Caco-2 (cell line): Measurements from ENCODE around the gene SMARCD2. TPM values are rescaled to one million over a fixed set of nuclear protein-coding genes. Genes with fewer than 3 reads are reported as not detected.
"Not testable (repeated sequence)": the region's sequence is repeated elsewhere in the genome, so short reads cannot be mapped to it uniquely, and the experiment has no call there.

ENCODE experiments used
- BruUV-seq: library from RNA; stranded (reverse); fragments of 400-500 nt; replicated peaks from 2 replicates; lab custom pipeline; 2021; lab: Mats Ljungman, UMichigan
- CTCF ChIA-PET: fragments of 300-600 bp; sonication (Branson Sonifier 250); formaldehyde crosslinking; loops from one replicate; lab custom pipeline; 2022; ENCODE audit warnings: antibody characterized with exemption; lab: Charles Lee
- POLR2A ChIA-PET: fragments of 300-600 bp; sonication (Branson Sonifier 250); formaldehyde crosslinking; loops from one replicate; lab custom pipeline; 2022; ENCODE audit warnings: antibody characterized with exemption; lab: Charles Lee
- DNase-seq, 2 experiments: peaks; one replicate each; pipeline versions ENCODE4 v3.0.0 to v3.0.0-alpha.2; 2020 to 2022
- H3K27me3 ChIP-seq: replicated peaks from 2 replicates; pipeline ENCODE4 v1.6.0; 2011; ENCODE audit warnings: low read length; ENCODE audit not compliant: control insufficient read depth, insufficient read depth
- H3K36me3 ChIP-seq: 2 replicates; pipeline ENCODE4 v1.5.1; 2011; ENCODE audit warnings: low read length; ENCODE audit not compliant: control insufficient read depth, insufficient read depth
- H3K4me1 ChIP-seq: fragments of 250-450 bp; sonication (Bioruptor Pico); 2 replicates; pipeline ENCODE4 v1.5.1; 2020; ENCODE audit warnings: mild to moderate bottlenecking
- H3K4me3 ChIP-seq: 2 replicates; pipeline ENCODE4 v1.5.1; 2011; ENCODE audit warnings: low read depth, mild to moderate bottlenecking, control low read depth, low read length
- H3K9me3 ChIP-seq: fragments of 250-450 bp; sonication (Bioruptor Pico); 2 replicates; pipeline ENCODE4 v1.5.1; 2020; ENCODE audit warnings: mild to moderate bottlenecking, moderate library complexity
- H3K27ac Mint-ChIP-seq: one replicate; pipeline ENCODE4 v1.8.0; 2022; ENCODE audit warnings: mixed read lengths; ENCODE audit not compliant: unreplicated experiment
- H3K27me3 Mint-ChIP-seq: one replicate; pipeline ENCODE4 v1.8.0; 2022; ENCODE audit warnings: mixed read lengths; ENCODE audit not compliant: insufficient read depth, unreplicated experiment
- H3K36me3 Mint-ChIP-seq: one replicate; pipeline ENCODE4 v1.8.0; 2022; ENCODE audit warnings: mild to moderate bottlenecking, mixed read lengths; ENCODE audit not compliant: insufficient read depth, unreplicated experiment
- H3K4me1 Mint-ChIP-seq: one replicate; pipeline ENCODE4 v1.8.0; 2022; ENCODE audit warnings: low read depth, mixed read lengths; ENCODE audit not compliant: unreplicated experiment
- H3K4me3 Mint-ChIP-seq: one replicate; pipeline ENCODE4 v1.8.0; 2022; ENCODE audit warnings: mild to moderate bottlenecking, moderate library complexity, mixed read lengths; ENCODE audit not compliant: unreplicated experiment
- H3K9me3 Mint-ChIP-seq: one replicate; pipeline ENCODE4 v1.8.0; 2022; ENCODE audit warnings: mixed read lengths; ENCODE audit not compliant: unreplicated experiment
- CTCF ChIP-seq, 2 experiments: fragments of 200-600 bp in 1 of 2; IDR thresholded peaks; 1 replicate in 1 of 2; 2 replicates in 1 of 2; pipeline versions ENCODE4 v1.5.1 to v1.8.0; 2011 to 2022; ENCODE audit warnings: antibody characterized with exemption in 1 of 2, control low read depth in 1 of 2, inconsistent platforms in 1 of 2, low read depth in 1 of 2, low read length in 1 of 2, mild to moderate bottlenecking in 1 of 2, moderate library complexity in 1 of 2; ENCODE audit not compliant: insufficient read depth in 1 of 2, severe bottlenecking in 1 of 2, unreplicated experiment in 1 of 2
- intact Hi-C: fragments of 100-400 bp; cut with micrococcal nuclease; formaldehyde crosslinking; loops from one replicate; pipeline ENCODE4 v1.10.0; 2022; ENCODE audit not compliant: unreplicated experiment
- total RNA-seq: library from RNA; stranded (reverse); gene quantifications from 2 replicates; pipeline ENCODE4 v1.2.3, GENCODE V29; 2022

SMARCD2 gene
- total RNA-seq, 1 experiment from 2014 or later: 134 TPM

GRCh38 chr17:63847525-63848249, 5.2 kb upstream of the SMARCD2 start:
- peak overlapping the region; percentile 90 for H3K4me3 Mint-ChIP-seq
- intact Hi-C loops: loop anchor here (10.0 kb wide), 1 partner anchor 223 kb away; the partner anchor contains the start of gene MAP3K3
- POLR2A ChIA-PET: interaction anchor here (1.5 kb wide), 1 partner anchor 74 kb away, joined by 9 read pairs; the partner anchor contains the start of genes CCDC47 and DDX42

GRCh38 chr17:63845509-63845908, 3.0 kb upstream of the SMARCD2 start:
- H3K4me1 Mint-ChIP-seq: peaks cover 23% of the 10 kb centered on the region
- H3K27me3 Mint-ChIP-seq: no peaks in the 10 kb centered on the region
- no peaks in the 10 kb centered on the region for H3K27me3 ChIP-seq
- H3K9me3 Mint-ChIP-seq: no peaks in the 10 kb centered on the region
- TF ChIP-seq CTCF (IDR thresholded peaks at IDR 0.05; ENCODE audit: insufficient read depth in 1 of 2, low read depth in 1 of 2, low read length in 1 of 2, severe bottlenecking in 1 of 2, unreplicated experiment in 1 of 2): no peak
- no peaks in the 10 kb centered on the region for H3K9me3 ChIP-seq
- ChIA-PET CTCF (no interaction called here), POLR2A (no interaction called here)
- no peaks in the 10 kb centered on the region for H3K36me3 ChIP-seq
- no peak overlapping the region for H3K4me3 Mint-ChIP-seq
- peaks cover 50% of the 10 kb centered on the region for H3K36me3 Mint-ChIP-seq
- BruUV-seq: no TSS peak
- no peak for DNase-seq
- H3K4me1 ChIP-seq: peaks cover 18% of the 10 kb centered on the region
- no peak overlapping the region for H3K4me3 ChIP-seq
- intact Hi-C loops: loop anchor here (10.0 kb wide), 1 partner anchor 221 kb away; the partner anchor contains the start of gene MAP3K3
- H3K27ac Mint-ChIP-seq: no peak overlapping the region

More at GRCh38 chr17:63847525-63848249, 5.2 kb upstream of the SMARCD2 start:
- Mint-ChIP-seq H3K9me3 (no peaks in the 10 kb centered on the region), H3K27ac (peak overlapping the region; percentile 99), H3K4me1 (peaks cover 13% of the 10 kb centered on the region), H3K36me3 (peaks cover 60% of the 10 kb centered on the region), H3K27me3 (no peaks in the 10 kb centered on the region)
- Histone ChIP-seq H3K4me1 (peaks cover 9% of the 10 kb centered on the region; the same call in 1 of the 2 replicates), H3K36me3 (no peaks in the 10 kb centered on the region), H3K9me3 (no peaks in the 10 kb centered on the region), H3K27me3 (no peaks in the 10 kb centered on the region), H3K4me3 (no peak overlapping the region)
- TF ChIP-seq CTCF (IDR thresholded peaks at IDR 0.05; ENCODE audit: insufficient read depth in 1 of 2, low read depth in 1 of 2, low read length in 1 of 2, severe bottlenecking in 1 of 2, unreplicated experiment in 1 of 2): no peak
- CTCF ChIA-PET: interaction anchor here (0.6 to 1.5 kb wide), 5 partner anchors 9 to 458 kb away, joined by 3 to 12 read pairs (median 5); partner anchors contain the start of genes CCDC47 and DDX42
- no peak for DNase-seq
- no TSS peak for BruUV-seq

GRCh38 chr17:63843910-63844677, 1.6 kb upstream of the SMARCD2 start:
- Mint-ChIP-seq H3K27ac (peak overlapping the region; percentile 87), H3K4me1 (peaks cover 27% of the 10 kb centered on the region), H3K4me3 (peak overlapping the region; percentile 99), H3K27me3 (no peaks in the 10 kb centered on the region), H3K9me3 (no peaks in the 10 kb centered on the region), H3K36me3 (peaks cover 37% of the 10 kb centered on the region)
- Histone ChIP-seq H3K4me1 (peaks cover 18% of the 10 kb centered on the region), H3K9me3 (no peaks in the 10 kb centered on the region), H3K27me3 (no peaks in the 10 kb centered on the region), H3K36me3 (peaks cover 3% of the 10 kb centered on the region), H3K4me3 (peak overlapping the region; percentile 5; the same call in 1 of the 2 replicates)
- BruUV-seq: no TSS peak
- DNase-seq: no peak
- intact Hi-C loops: loop anchor here (2.0 to 10.0 kb wide), 2 partner anchors 69 to 219 kb away; partner anchors contain the start of genes DDX42 and MAP3K3
- ChIA-PET POLR2A (interaction anchor here (0.7 to 1.5 kb wide), 3 partner anchors 27 to 102 kb away, joined by 3 to 18 read pairs (median 5); partner anchors contain the start of genes CCDC47 and DDX42), CTCF (interaction anchor here (0.8 kb wide), 1 partner anchor 49 kb away, joined by 3 read pairs; no protein-coding TSS in a partner anchor)
- TF ChIP-seq CTCF (IDR thresholded peaks at IDR 0.05; ENCODE audit: insufficient read depth in 1 of 2, low read depth in 1 of 2, low read length in 1 of 2, severe bottlenecking in 1 of 2, unreplicated experiment in 1 of 2): no peak

GRCh38 chr17:63843387-63843888, 953 bp upstream of the SMARCD2 start:
- not testable (repeated sequence) for H3K9me3 Mint-ChIP-seq, DNase-seq, H3K36me3 ChIP-seq, H3K27me3 Mint-ChIP-seq, H3K9me3 ChIP-seq, H3K27me3 ChIP-seq
- H3K4me3 ChIP-seq: peak overlapping the region; percentile 95
- Mint-ChIP-seq H3K27ac (peak overlapping the region; percentile 87), H3K4me3 (peak overlapping the region; percentile 99), H3K36me3 (peaks cover 37% of the 10 kb centered on the region), H3K4me1 (peaks cover 33% of the 10 kb centered on the region)
- CTCF ChIA-PET: interaction anchor here (0.8 to 1.0 kb wide), 2 partner anchors 9 to 49 kb away, joined by 3 read pairs; no protein-coding TSS in a partner anchor
- POLR2A ChIA-PET: interaction anchor here (0.7 to 1.5 kb wide), 4 partner anchors 17 to 101 kb away, joined by 3 to 18 read pairs (median 4); partner anchors contain the start of genes CCDC47 and DDX42
- peaks cover 17% of the 10 kb centered on the region for H3K4me1 ChIP-seq
- intact Hi-C loops: loop anchor here (2.0 to 10.0 kb wide), 2 partner anchors 69 to 219 kb away; partner anchors contain the start of genes DDX42 and MAP3K3
- BruUV-seq: TSS peak; percentile 89
